Stomach (tissue), 9 donors: ENCODE data around the gene DGCR2. TPM values are rescaled to one million over a fixed set of nuclear protein-coding genes. Genes with fewer than 3 reads are reported as not detected.

Experiments used
- DNase-seq, 2 donors: peaks; one replicate each; pipeline versions ENCODE4 v3.0.0 to v3.0.0-alpha.2; 2013 to 2019
- H3K27ac ChIP-seq, 5 donors: fragments of 200-600 bp in 4 of 5; sonication (generic) in 4 of 5; one replicate each; pipeline ENCODE4 v1.5.1; 2013 to 2019; ENCODE audit warnings: mild to moderate bottlenecking in 1 of 5, moderate library complexity in 1 of 5
- H3K27me3 ChIP-seq, 3 donors: fragments of 200-600 bp; sonication (generic); one replicate each; pipeline ENCODE4 v1.5.1; 2017 to 2019; ENCODE audit warnings: mixed run types in 1 of 3
- H3K36me3 ChIP-seq, 4 donors: fragments of 200-600 bp; sonication (generic); 1 replicate in 3 of 4; 2 replicates in 1 of 4; pipeline ENCODE4 v1.5.1; 2016 to 2019
- H3K4me1 ChIP-seq, 4 donors: fragments of 200-600 bp; sonication (generic); one replicate each; pipeline ENCODE4 v1.5.1; 2016 to 2019
- H3K4me3 ChIP-seq, 4 donors: fragments of 200-600 bp; sonication (generic) in 3 of 4; one replicate each; pipeline ENCODE4 v1.5.1; 2016 to 2019; ENCODE audit warnings: mild to moderate bottlenecking in 1 of 4
- H3K9me3 ChIP-seq, 4 donors: fragments of 200-600 bp; sonication (generic); one replicate each; pipeline ENCODE4 v1.5.1; 2016 to 2019
- EP300 ChIP-seq: sonication (generic); formaldehyde crosslinking; IDR thresholded peaks from one replicate; pipeline ENCODE4 v1.6.1; 2017; ENCODE audit warnings: antibody characterized with exemption
- POLR2A ChIP-seq, 4 donors: fragments of 450-650 bp; IDR thresholded peaks; one replicate each; pipeline ENCODE4 v1.6.1; 2016; ENCODE audit warnings: antibody characterized with exemption in 4 of 4, control low read depth in 2 of 4, mild to moderate bottlenecking in 1 of 4, moderate library complexity in 1 of 4
- POLR2AphosphoS5 ChIP-seq, 3 donors: sonication (generic); formaldehyde crosslinking; IDR thresholded peaks; one replicate each; pipeline ENCODE4 v1.6.1; 2016; ENCODE audit warnings: antibody characterized with exemption in 3 of 3
- WGBS, 5 donors: extraction: QIAGEN DNeasy Blood & Tissue Kit in 3 of 5; methylation state at CpG; one replicate each; pipeline versions ENCODE4 v1.1.5 to v1.1.7; 2013 to 2018; 5-methylcytosine and 5-hydroxymethylcytosine counted together
- intact Hi-C: fragments of 100-400 bp; cut with DNase I; formaldehyde crosslinking; loops from one replicate; pipeline ENCODE4 v1.15.1; 2023; ENCODE audit warnings: low total_unique reads
- polyA plus RNA-seq, 3 donors: library from polyadenylated mRNA; stranded (reverse); fragments of 200-250 nt; gene quantifications; one replicate each; pipeline ENCODE4 v1.2.3, GENCODE V29; 2013
- total RNA-seq, 5 donors: library from RNA; depleted of rRNA; stranded (reverse); fragments of >200 nt; gene quantifications; one replicate each; pipeline versions ENCODE4 v1.1.0 to v1.2.3, GENCODE V29; 2014 to 2016
- TF ChIP-seq, protein P1 (sequence below), 7 experiments: fragments of 450-650 bp in 4 of 7; fragments of 200-600 bp in 3 of 7; sonication (generic) in 3 of 7; IDR thresholded peaks; one replicate each; pipeline ENCODE4 v1.5.1; 2016 to 2019; ENCODE audit warnings: antibody characterized with exemption in 7 of 7, control low read depth in 2 of 7, mild to moderate bottlenecking in 1 of 7
- donor health status: healthy with polysubstance abuse.
- donor health status: Bipolar disorder and iron deficiency.
- donor health status: healthy.

DGCR2 gene
- total and polyA plus RNA-seq, 8 donors = 5.0 to 75.3 (median 35.6) TPM

DNA sequence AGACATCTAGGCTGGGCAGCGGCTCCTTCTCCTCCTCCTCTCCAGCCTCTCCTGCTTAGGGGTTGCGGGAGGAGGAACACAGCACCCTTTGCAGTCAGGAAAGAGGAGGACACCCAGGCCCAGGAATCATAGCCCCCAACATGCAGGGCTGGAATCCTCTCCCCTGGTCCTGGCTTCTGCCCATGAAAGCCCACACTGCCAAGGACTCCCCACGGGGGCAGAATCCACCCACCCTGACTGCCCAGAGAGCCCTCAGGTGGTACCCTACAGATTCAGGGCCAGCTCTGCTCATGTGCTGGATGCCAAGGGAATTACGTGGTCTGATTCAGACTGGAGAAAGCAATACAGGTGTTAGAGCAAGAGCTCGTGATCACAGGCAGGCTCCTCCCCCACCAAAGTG is 17.8 kb upstream of the DGCR2 start:
- Histone ChIP-seq H3K4me1 (peaks cover 9 to 14% (median 11%) of the 10 kb centered on the region in 4 donors), H3K9me3 (no peaks in the 10 kb centered on the region), H3K4me3 (no peak overlapping the region), H3K27ac (no peak overlapping the region), H3K36me3 (peaks cover 58 to 80% (median 78%) of the 10 kb centered on the region in 4 donors), H3K27me3 (no peaks in the 10 kb centered on the region)
- 86 to 97% (median 90%) methylated on average over 3 to 5 of the region's 5 CpGs for WGBS, 5 donors
- TF ChIP-seq POLR2A (IDR thresholded peaks at IDR 0.05) = no peak
- no peak for TF ChIP-seq EP300
- no peak for TF ChIP-seq POLR2AphosphoS5 (IDR thresholded peaks at IDR 0.05)
- TF ChIP-seq, protein P1, sequence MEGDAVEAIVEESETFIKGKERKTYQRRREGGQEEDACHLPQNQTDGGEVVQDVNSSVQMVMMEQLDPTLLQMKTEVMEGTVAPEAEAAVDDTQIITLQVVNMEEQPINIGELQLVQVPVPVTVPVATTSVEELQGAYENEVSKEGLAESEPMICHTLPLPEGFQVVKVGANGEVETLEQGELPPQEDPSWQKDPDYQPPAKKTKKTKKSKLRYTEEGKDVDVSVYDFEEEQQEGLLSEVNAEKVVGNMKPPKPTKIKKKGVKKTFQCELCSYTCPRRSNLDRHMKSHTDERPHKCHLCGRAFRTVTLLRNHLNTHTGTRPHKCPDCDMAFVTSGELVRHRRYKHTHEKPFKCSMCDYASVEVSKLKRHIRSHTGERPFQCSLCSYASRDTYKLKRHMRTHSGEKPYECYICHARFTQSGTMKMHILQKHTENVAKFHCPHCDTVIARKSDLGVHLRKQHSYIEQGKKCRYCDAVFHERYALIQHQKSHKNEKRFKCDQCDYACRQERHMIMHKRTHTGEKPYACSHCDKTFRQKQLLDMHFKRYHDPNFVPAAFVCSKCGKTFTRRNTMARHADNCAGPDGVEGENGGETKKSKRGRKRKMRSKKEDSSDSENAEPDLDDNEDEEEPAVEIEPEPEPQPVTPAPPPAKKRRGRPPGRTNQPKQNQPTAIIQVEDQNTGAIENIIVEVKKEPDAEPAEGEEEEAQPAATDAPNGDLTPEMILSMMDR (IDR thresholded peaks at IDR 0.05) = no peak
- DNase-seq = no peak
- intact Hi-C loops = no loop called here

DNA sequence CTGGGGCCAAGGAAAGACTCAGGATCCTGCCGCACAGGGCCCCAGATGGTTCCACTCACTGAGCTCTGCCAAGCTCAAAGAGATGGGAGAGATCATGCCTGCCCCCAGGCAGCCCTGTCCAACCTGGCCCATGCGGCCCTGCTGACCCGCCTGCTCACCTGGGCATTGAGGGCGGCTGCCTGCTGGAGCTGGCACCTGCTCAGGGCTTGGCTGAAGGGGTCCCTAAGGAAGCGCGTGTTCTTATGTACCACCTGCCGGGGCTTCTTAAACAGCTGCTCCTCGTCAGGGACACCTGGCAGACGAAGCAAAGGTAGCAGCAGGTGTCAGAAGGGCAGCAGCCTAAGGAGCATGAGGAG is 16.8 kb upstream of the DGCR2 start:
- Histone ChIP-seq H3K27ac (no peak overlapping the region), H3K36me3 (peaks cover 65 to 90% (median 88%) of the 10 kb centered on the region in 4 donors), H3K27me3 (no peaks in the 10 kb centered on the region), H3K4me3 (no peak overlapping the region), H3K9me3 (no peaks in the 10 kb centered on the region), H3K4me1 (peaks cover 8 to 12% (median 9%) of the 10 kb centered on the region in 4 donors)
- TF ChIP-seq POLR2AphosphoS5 (IDR thresholded peaks at IDR 0.05) = no peak
- TF ChIP-seq EP300 = no peak
- no peak for TF ChIP-seq POLR2A (IDR thresholded peaks at IDR 0.05)
- TF ChIP-seq, protein P1 (IDR thresholded peaks at IDR 0.05) = no peak
- intact Hi-C loops = no loop called here
- no peak for DNase-seq
- 93 to 98% (median 94%) methylated on average over 6 to 9 of the region's 9 CpGs for WGBS, 5 donors

- no peak for DNase-seq
- TF ChIP-seq POLR2AphosphoS5 (IDR thresholded peaks at IDR 0.05) = no peak
- TF ChIP-seq, protein P1 (IDR thresholded peaks at IDR 0.05) = no peak
- no peak for TF ChIP-seq POLR2A (IDR thresholded peaks at IDR 0.05)
- no peak for TF ChIP-seq EP300
- Histone ChIP-seq H3K27ac (no peak overlapping the region), H3K9me3 (no peaks in the 10 kb centered on the region), H3K4me1 (peaks cover 2 to 6% (median 4%) of the 10 kb centered on the region in 4 donors), H3K36me3 (peaks cover 71 to 95% (median 93%) of the 10 kb centered on the region in 4 donors), H3K27me3 (no peaks in the 10 kb centered on the region), H3K4me3 (no peak overlapping the region)
- WGBS, 5 donors = 89 to 93% (median 90%) methylated on average over 14 to 15 of the region's 15 CpGs
- intact Hi-C loops = no loop called here
These were observed 16.2 kb upstream of the DGCR2 start for GRCh38 chr22:19138217-19139000.

DNA sequence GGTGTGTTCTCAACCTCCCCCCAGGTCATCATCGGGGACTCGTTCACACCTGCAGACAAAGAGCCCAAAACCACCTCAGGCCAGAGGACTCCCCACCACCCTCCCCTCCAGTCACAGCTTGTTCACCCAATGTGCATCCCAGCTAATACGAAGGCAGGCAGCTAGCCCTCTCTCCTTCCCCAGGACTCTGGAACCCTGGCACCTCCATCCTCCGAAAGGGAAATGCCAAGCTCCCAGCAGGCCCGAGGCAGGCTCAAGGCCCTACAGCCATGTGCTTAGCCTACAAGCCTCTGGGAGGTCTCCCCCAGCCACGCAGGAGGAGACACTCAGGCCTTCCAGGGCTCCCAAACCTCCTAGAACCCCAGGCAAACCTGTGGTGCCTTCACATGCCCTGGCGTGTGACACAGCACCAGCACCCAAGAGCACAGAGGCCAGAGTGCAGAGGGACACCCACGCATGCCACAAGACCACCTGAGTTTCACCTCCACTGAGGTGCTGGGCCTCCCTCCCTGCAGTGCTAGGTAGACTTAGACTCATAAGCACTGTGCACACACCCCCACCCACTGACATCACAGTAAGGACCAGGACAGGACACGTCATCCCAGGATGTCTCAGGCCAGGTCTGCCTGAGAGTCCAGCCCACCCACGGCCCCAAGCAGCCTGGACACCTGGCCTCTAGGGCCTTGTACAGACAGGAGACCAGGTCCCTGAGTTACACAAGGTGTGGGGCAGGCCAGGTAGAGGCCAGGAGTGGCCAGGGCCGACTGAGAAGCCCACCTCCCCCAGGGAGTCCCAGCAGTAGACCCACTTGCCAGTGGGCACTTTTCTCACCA is 15.4 kb upstream of the DGCR2 start:
- Histone ChIP-seq H3K27me3 (no peaks in the 10 kb centered on the region), H3K36me3 (peaks cover 75 to 100% (median 100%) of the 10 kb centered on the region in 4 donors)
- 90 to 93% (median 91%) methylated on average over 9 to 11 of the region's 11 CpGs for WGBS, 5 donors

More for the DNA sequence above, 15.4 kb upstream of the DGCR2 start:
- DNase-seq = no peak
- TF ChIP-seq, protein P1 (IDR thresholded peaks at IDR 0.05) = no peak
- TF ChIP-seq POLR2A (IDR thresholded peaks at IDR 0.05) (no peak), EP300 (no peak), POLR2AphosphoS5 (IDR thresholded peaks at IDR 0.05) (no peak)
- intact Hi-C loops = no loop called here
- no peaks in the 10 kb centered on the region for H3K4me1 ChIP-seq
- no peaks in the 10 kb centered on the region for H3K9me3 ChIP-seq
- H3K4me3 ChIP-seq = no peak overlapping the region
- no peak overlapping the region for H3K27ac ChIP-seq
